Left ventricle myocardium inferior (tissue), 1 donor: Measurements from ENCODE around the gene CISH. TPM values are rescaled to one million over a fixed set of nuclear protein-coding genes. Genes with fewer than 3 reads are reported as not detected.

ENCODE experiments used
- DNase-seq: peaks from one replicate; pipeline ENCODE4 v3.0.0-alpha.2; 2020
- H3K27ac ChIP-seq: fragments of 200-600 bp; replicated peaks from 2 replicates; pipeline ENCODE4 v1.8.0; 2021
- H3K27me3 ChIP-seq: fragments of 200-600 bp; 2 replicates; pipeline ENCODE4 v1.8.0; 2021; ENCODE audit warnings: low read depth
- H3K36me3 ChIP-seq: fragments of 200-600 bp; 2 replicates; pipeline ENCODE4 v1.8.0; 2021
- H3K4me1 ChIP-seq: fragments of 200-600 bp; 2 replicates; pipeline ENCODE4 v1.8.0; 2021
- H3K4me3 ChIP-seq: fragments of 200-600 bp; 2 replicates; pipeline ENCODE4 v1.8.0; 2021; ENCODE audit warnings: mild to moderate bottlenecking, moderate library complexity
- H3K9me3 ChIP-seq: fragments of 200-600 bp; replicated peaks from 2 replicates; pipeline ENCODE4 v1.8.0; 2021
- intact Hi-C: fragments of 100-400 bp; cut with micrococcal nuclease; formaldehyde crosslinking; loops from one replicate; pipeline ENCODE4 v1.11.0; 2022
- long read RNA-seq: library from polyadenylated mRNA; unstranded; transcript quantifications from one replicate; pipeline ENCODE4 v2.0.0, GENCODE V29; 2021
- total RNA-seq: library from RNA; stranded (reverse); fragmentation: NEBNext Ultra II Directional; extraction: Animal tissue kit (Norgen Biotek cat#: 25700); gene quantifications from one replicate; pipeline ENCODE4 v1.2.1, GENCODE V29; 2021
- TF ChIP-seq, protein P1 (sequence below): fragments of 200-600 bp; IDR thresholded peaks from 2 replicates; pipeline ENCODE4 v1.8.0; 2021; ENCODE audit warnings: antibody characterized with exemption, mild to moderate bottlenecking, borderline replicate concordance
- donor health status: DM: no; HTN: yes; CAD: no; lungs with severe emphysema.

CISH gene, protein sequence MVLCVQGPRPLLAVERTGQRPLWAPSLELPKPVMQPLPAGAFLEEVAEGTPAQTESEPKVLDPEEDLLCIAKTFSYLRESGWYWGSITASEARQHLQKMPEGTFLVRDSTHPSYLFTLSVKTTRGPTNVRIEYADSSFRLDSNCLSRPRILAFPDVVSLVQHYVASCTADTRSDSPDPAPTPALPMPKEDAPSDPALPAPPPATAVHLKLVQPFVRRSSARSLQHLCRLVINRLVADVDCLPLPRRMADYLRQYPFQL
- 16.6 TPM for total RNA-seq
- long read RNA-seq, transcript CISH-201 (3 exons, 2,043 nt), result major isoform, 7 of 11 reads
- long read RNA-seq, partial matches to known transcripts, result 4 of 11 reads
- long read RNA-seq, other reads (novel, unspliced or antisense), result 0 of 11 reads

DNA sequence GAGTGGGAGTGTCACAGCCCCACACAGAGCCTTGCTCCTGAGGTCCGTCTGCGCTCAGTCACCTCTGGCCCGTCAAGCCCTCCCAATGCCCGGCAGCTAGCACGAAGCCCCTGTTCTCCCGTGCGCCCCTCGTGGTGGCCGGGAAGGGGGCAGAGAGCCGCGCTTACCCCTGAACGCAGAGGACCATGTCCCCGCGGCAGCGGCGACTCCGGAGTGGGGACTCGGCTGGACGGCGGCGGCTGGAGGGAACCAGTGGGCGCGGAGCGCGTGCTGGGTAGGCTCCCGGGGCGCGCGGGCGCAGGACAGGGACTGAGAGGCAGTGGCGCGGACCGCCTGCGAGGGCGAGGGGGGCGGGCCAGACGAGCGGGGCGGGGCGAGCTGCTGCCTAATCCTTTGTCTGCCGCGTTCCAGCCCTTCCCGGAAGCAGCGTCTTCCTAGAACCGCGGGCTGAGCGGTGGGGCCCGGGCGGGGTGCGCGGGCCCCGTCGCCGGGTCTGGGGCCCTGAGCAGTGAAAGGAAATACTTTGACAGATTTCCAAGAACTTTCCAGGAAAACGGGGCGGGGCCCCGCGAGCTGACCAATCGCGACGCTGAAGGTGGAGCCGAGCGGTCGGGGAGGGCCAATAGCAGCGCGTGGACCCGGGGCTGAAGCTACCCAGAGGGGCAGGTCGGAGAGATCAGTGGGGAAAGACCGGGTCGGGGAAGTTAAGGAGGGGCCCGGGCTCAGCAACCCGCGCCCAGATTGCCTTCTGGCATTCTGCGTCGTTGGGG, at the start of gene CISH:
CISH (minus strand) TSS at position 311 of the 770 bp plus-strand sequence; CDS start at position 187, 124 bp downstream.
- Histone ChIP-seq H3K9me3 (no peaks in the 10 kb centered on the region), H3K27ac (peak within 1 kb of the TSS; percentile 100), H3K36me3 (peaks cover 17% of the 10 kb centered on the region), H3K4me3 (peak within 1 kb of the TSS; percentile 81), H3K4me1 (peaks cover 81% of the 10 kb centered on the region), H3K27me3 (no peaks in the 10 kb centered on the region)
- intact Hi-C loops, result no loop called here
- DNase-seq, result peak; percentile 96
- TF ChIP-seq, protein P1, sequence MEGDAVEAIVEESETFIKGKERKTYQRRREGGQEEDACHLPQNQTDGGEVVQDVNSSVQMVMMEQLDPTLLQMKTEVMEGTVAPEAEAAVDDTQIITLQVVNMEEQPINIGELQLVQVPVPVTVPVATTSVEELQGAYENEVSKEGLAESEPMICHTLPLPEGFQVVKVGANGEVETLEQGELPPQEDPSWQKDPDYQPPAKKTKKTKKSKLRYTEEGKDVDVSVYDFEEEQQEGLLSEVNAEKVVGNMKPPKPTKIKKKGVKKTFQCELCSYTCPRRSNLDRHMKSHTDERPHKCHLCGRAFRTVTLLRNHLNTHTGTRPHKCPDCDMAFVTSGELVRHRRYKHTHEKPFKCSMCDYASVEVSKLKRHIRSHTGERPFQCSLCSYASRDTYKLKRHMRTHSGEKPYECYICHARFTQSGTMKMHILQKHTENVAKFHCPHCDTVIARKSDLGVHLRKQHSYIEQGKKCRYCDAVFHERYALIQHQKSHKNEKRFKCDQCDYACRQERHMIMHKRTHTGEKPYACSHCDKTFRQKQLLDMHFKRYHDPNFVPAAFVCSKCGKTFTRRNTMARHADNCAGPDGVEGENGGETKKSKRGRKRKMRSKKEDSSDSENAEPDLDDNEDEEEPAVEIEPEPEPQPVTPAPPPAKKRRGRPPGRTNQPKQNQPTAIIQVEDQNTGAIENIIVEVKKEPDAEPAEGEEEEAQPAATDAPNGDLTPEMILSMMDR, result peak; percentile 85

DNA sequence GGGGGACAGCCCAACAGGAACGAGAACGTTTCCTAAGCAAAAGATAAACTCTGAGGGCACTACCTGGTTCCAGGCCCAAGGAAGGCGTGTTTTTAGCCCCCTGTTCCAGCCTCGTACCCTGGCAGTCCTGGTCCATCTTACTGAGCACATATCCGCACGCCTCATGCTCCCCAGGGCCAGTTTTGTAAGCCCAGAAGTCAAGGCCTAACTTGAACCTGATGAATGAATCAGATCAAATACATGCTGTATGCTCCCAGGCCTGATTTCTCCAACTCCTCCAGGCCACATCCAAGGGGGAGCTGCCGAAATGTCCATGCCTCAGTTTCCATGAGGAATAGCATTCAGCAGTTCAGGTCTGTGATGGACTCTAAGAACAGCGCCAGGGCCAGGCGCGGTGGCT, 48.8 kb upstream of the CISH start:
- intact Hi-C loops, result no loop called here
- H3K9me3 ChIP-seq, result no peaks in the 10 kb centered on the region
- DNase-seq, result no peak
- no peaks in the 10 kb centered on the region for H3K4me1 ChIP-seq
- TF ChIP-seq, protein P1, result no peak
- H3K27me3 ChIP-seq, result no peaks in the 10 kb centered on the region
- H3K27ac ChIP-seq, result no peak overlapping the region
- no peaks in the 10 kb centered on the region for H3K36me3 ChIP-seq
- no peak overlapping the region for H3K4me3 ChIP-seq

DNA sequence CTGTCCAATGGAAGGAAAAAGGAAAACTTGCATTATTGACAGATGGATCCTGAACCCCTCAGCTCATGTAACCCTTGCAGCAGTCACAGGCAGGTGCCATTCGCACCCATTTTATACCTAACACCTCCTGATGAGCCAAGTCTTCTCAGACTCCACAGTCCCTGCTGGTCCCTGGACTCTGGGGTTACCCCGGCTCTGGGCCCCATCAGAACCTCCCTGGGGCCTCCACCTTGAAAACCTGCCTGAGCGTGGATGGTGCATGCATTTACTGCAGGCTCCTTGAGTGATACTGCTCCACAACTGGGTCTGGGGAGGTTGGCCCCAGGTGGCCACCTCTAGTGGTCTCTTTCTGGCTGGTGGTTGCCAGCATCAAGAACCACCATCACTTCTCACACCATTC, 47.3 kb upstream of the CISH start:
- Histone ChIP-seq H3K4me1 (no peaks in the 10 kb centered on the region), H3K4me3 (no peak overlapping the region), H3K27me3 (no peaks in the 10 kb centered on the region), H3K9me3 (no peaks in the 10 kb centered on the region), H3K36me3 (no peaks in the 10 kb centered on the region), H3K27ac (no peak overlapping the region)
- no peak for DNase-seq
- TF ChIP-seq, protein P1, result no peak
- intact Hi-C loops, result no loop called here

DNA sequence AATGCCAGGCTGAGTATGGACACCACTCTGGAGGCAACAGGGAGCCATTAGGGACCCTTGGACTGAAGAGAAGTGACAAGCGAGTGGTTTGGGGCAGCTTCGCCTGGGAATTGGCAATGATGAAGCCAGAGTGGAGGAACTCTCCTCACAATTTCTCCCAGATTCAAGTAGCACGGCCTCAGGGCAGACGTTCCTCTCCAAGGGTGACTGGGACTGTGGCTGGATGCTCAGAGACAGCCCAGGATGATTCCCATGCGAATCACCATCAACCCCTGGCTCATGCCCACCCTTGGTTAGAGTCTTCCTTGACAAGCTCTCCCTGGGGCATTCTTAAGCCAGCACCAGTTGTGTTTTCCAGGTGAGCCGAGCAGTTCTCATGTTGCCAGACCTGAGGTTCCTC, 46.8 kb upstream of the CISH start:
- Histone ChIP-seq H3K4me3 (no peak overlapping the region), H3K36me3 (no peaks in the 10 kb centered on the region), H3K9me3 (no peaks in the 10 kb centered on the region), H3K27ac (no peak overlapping the region), H3K4me1 (no peaks in the 10 kb centered on the region), H3K27me3 (no peaks in the 10 kb centered on the region)
- DNase-seq, result no peak
- TF ChIP-seq, protein P1, result no peak
- intact Hi-C loops, result no loop called here

DNA sequence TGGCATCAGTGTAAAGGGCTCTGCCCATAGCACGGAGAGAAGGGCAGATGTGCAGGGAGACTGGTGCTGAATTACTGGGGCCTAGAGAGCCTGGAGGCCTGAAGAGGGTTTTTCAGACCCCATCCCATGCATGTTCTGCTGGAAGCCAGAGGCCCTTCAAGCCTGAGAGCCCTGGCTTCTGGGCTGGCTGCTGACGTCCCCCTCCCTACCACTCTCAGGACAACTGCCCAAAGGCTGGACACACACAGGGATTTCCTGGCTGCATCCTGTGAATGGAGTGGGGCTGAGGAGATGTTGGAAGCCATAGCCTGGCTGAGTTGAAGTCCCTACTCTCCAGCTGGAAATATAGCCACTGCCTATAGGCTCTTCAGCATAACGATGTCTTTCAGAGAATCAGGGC, 46.2 kb upstream of the CISH start:
- no peak overlapping the region for H3K27ac ChIP-seq
- intact Hi-C loops, result no loop called here
- no peaks in the 10 kb centered on the region for H3K36me3 ChIP-seq
- no peaks in the 10 kb centered on the region for H3K9me3 ChIP-seq
- H3K4me1 ChIP-seq, result no peaks in the 10 kb centered on the region
- H3K27me3 ChIP-seq, result no peaks in the 10 kb centered on the region
- DNase-seq, result no peak
- no peak overlapping the region for H3K4me3 ChIP-seq
- TF ChIP-seq, protein P1, result no peak
